Common myeloid progenitor, CD34-positive (primary cell): ENCODE results near the gene CFAP74.
"Not testable (repeated sequence)": the region's sequence is repeated elsewhere in the genome, so short reads cannot be mapped to it uniquely, and the experiment has no call there.

Experiments
- CTCF ChIA-PET: fragments of 350-600 bp; sonication (Branson Sonifier 250); formaldehyde crosslinking; loops from one replicate; lab custom pipeline; 2021; ENCODE audit warnings: antibody characterized with exemption; lab: Charles Lee
- POLR2A ChIA-PET: fragments of 350-600 bp; sonication (Branson Sonifier 250); formaldehyde crosslinking; loops from one replicate; lab custom pipeline; 2021; ENCODE audit warnings: antibody characterized with exemption; lab: Charles Lee
- DNase-seq, 3 donors: peaks; one replicate each; pipeline versions ENCODE4 v3.0.0 to v3.0.0-alpha.2; 2013
- H3K27ac ChIP-seq, 2 experiments: 1 replicate in 1 of 2; 2 replicates in 1 of 2; pipeline ENCODE4 v1.7.0; 2013; ENCODE audit warnings: inconsistent platforms in 2 of 2, low read length in 2 of 2, mild to moderate bottlenecking in 2 of 2, low read depth in 1 of 2, moderate library complexity in 1 of 2; ENCODE audit not compliant: severe bottlenecking in 2 of 2, insufficient read depth in 1 of 2, poor library complexity in 1 of 2
- H3K27me3 ChIP-seq, 5 experiments: replicated peaks in 2 of 5; 1 replicate in 3 of 5; 2 replicates in 2 of 5; pipeline versions ENCODE4 v1.6.1 to v1.7.0; 2013; ENCODE audit warnings: low read length in 4 of 5, mild to moderate bottlenecking in 2 of 5, moderate library complexity in 2 of 5, inconsistent platforms in 1 of 5; ENCODE audit not compliant: insufficient read depth in 5 of 5, control insufficient read depth in 4 of 5
- H3K36me3 ChIP-seq, 4 experiments: 1 replicate in 2 of 4; 2 replicates in 2 of 4; pipeline versions ENCODE4 v1.6.1 to v1.7.0; 2013; ENCODE audit warnings: low read length in 3 of 4, control low read depth in 1 of 4, mild to moderate bottlenecking in 1 of 4; ENCODE audit not compliant: control insufficient read depth in 4 of 4, insufficient read depth in 4 of 4
- H3K4me1 ChIP-seq, 4 experiments: 1 replicate in 3 of 4; 2 replicates in 1 of 4; pipeline versions ENCODE4 v1.6.1 to v1.7.1; 2013; ENCODE audit warnings: low read length in 3 of 4, mild to moderate bottlenecking in 3 of 4, control low read depth in 1 of 4, inconsistent platforms in 1 of 4, moderate library complexity in 1 of 4; ENCODE audit not compliant: control insufficient read depth in 4 of 4, insufficient read depth in 4 of 4; ENCODE audit errors: control extremely low read depth in 1 of 4
- H3K4me3 ChIP-seq, 7 experiments: 1 replicate in 4 of 7; 2 replicates in 3 of 7; pipeline versions ENCODE4 v1.5.1 to v1.7.0; 2013; ENCODE audit warnings: mild to moderate bottlenecking in 7 of 7, low read length in 6 of 7, moderate library complexity in 6 of 7, inconsistent platforms in 2 of 7, low read depth in 2 of 7, control low read depth in 1 of 7; ENCODE audit not compliant: insufficient read depth in 4 of 7, control insufficient read depth in 1 of 7; ENCODE audit errors: extremely low read depth in 1 of 7
- H3K9me3 ChIP-seq, 5 experiments: 1 replicate in 4 of 5; 2 replicates in 1 of 5; pipeline versions ENCODE4 v1.6.1 to v1.7.1; 2013; ENCODE audit warnings: low read length in 4 of 5, mild to moderate bottlenecking in 2 of 5, inconsistent platforms in 1 of 5, low read depth in 1 of 5, moderate library complexity in 1 of 5; ENCODE audit not compliant: control insufficient read depth in 4 of 5, insufficient read depth in 2 of 5; ENCODE audit errors: control extremely low read depth in 1 of 5
- WGBS: methylation state at CpG from one replicate; pipeline ENCODE4 v1.1.5; 2013; ENCODE audit not compliant: insufficient coverage; 5-methylcytosine and 5-hydroxymethylcytosine counted together

CFAP74 gene

DNA sequence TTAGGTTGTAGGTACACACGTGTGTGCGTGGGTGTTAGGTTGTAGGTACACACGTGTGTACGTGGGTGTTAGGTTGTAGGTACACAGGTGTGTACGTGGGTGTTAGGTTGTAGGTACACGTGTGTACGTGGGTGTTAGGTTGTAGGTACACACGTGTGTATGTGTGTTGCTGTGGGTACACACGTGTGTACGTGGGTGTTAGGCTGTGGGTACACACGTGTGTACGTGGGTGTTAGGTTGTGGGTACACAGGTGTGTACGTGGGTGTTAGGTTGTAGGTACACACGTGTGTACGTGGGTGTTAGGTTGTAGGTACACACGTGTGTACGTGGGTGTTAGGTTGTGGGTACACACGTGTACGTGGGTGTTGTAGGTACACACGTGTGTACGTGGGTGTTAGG lies 68.7 kb downstream of the CFAP74 start:
- H3K36me3 ChIP-seq, H3K27ac ChIP-seq, H3K4me1 ChIP-seq, POLR2A ChIA-PET, DNase-seq, H3K27me3 ChIP-seq, CTCF ChIA-PET, H3K4me3 ChIP-seq, H3K9me3 ChIP-seq: not testable (repeated sequence)
- WGBS, result 97% methylated on average over 16 of the region's 21 CpGs

GRCh38 chr1:1929639-1930545 lies 73.7 kb downstream of the CFAP74 start:
- ChIA-PET POLR2A (interaction anchor here (0.6 kb wide), 1 partner anchor 131 kb away, joined by 3 read pairs; no protein-coding TSS in a partner anchor), CTCF (interaction anchor here (1.9 to 2.0 kb wide), 2 partner anchors 11 to 13 kb away, joined by 6 to 7 read pairs; no protein-coding TSS in a partner anchor)
- peaks cover 0 to 3% (median 0%) of the 10 kb centered on the region in 5 experiments for H3K27me3 ChIP-seq
- H3K27ac ChIP-seq, result no peak overlapping the region
- H3K9me3 ChIP-seq, result peaks cover 0 to 5% (median 0%) of the 10 kb centered on the region in 5 experiments
- H3K4me1 ChIP-seq, result no peaks in the 10 kb centered on the region
- no peak for DNase-seq
- H3K4me3 ChIP-seq, result no peak overlapping the region
- no peaks in the 10 kb centered on the region for H3K36me3 ChIP-seq
- WGBS, result 92% methylated on average over 26 of the region's 38 CpGs

DNA sequence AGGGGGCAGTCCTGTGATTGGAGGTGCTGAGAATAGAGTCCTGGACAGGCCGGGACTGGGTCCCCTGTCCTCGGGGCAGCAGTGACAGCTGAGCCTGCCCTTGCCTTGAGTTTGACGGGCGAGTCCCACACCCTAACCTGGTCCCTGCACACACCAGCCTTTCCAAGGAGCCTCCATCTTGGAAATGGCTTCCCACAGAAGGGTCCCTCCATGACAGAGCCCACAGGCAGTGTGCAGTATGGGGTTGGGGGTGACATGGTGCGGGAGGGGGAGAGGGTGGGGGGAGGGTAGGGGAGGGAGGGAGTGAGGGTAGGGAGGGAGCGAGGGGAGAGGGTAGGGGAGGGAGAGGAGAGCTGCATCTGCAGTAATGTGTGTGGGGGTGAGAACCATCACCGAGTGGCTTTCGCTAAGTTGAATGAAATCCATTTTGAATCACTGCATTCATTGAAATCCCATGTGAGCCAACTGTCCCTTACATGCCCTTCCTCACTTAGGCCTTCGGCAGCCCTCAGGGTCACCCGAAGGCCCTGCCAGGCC lies 74.4 kb downstream of the CFAP74 start:
- WGBS, result 82% methylated on average over 5 of the region's 10 CpGs
- DNase-seq, result no peak
- no peaks in the 10 kb centered on the region for H3K36me3 ChIP-seq
- no peak overlapping the region for H3K4me3 ChIP-seq
- CTCF ChIA-PET, result no interaction called here
- H3K27ac ChIP-seq, result no peak overlapping the region
- POLR2A ChIA-PET, result no interaction called here
- H3K27me3 ChIP-seq, result peaks cover 0 to 3% (median 0%) of the 10 kb centered on the region in 5 experiments
- H3K9me3 ChIP-seq, result peaks cover 0 to 2% (median 0%) of the 10 kb centered on the region in 5 experiments
- H3K4me1 ChIP-seq, result no peaks in the 10 kb centered on the region

- H3K27me3 ChIP-seq, result peaks cover 0 to 3% (median 0%) of the 10 kb centered on the region in 5 experiments
- WGBS, result 84% methylated on average over 29 of the region's 34 CpGs
- ChIA-PET POLR2A (no interaction called here), CTCF (no interaction called here)
- H3K4me3 ChIP-seq, result no peak overlapping the region
- H3K27ac ChIP-seq, result no peak overlapping the region
- no peaks in the 10 kb centered on the region for H3K36me3 ChIP-seq
- no peak for DNase-seq
- H3K4me1 ChIP-seq, result no peaks in the 10 kb centered on the region
- H3K9me3 ChIP-seq, result no peaks in the 10 kb centered on the region
Measured at GRCh38 chr1:1928231-1929101, 75.1 kb downstream of the CFAP74 start.

DNA sequence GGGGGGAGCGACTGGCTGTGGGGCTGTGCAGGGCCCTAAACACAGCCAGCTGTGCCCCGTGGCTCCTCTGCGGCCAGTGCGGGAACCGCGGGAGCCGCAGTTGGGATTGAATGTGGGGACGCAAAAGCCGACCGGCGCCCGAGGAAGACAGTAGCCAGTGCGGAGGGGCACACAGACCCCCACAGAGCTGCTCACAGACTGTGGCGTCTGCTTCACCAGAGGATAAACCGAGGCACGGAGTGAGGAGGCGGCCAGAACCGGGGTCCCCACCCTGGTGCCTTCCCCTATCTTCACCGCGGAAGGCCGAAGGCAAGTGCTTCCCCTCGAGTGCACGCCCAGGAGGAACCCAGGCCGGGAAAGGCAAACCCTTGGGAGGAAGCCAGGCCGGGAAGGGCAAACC lies 75.8 kb downstream of the CFAP74 start:
- CTCF ChIA-PET, result no interaction called here
- no peaks in the 10 kb centered on the region for H3K9me3 ChIP-seq

GRCh38 chr1:1926886-1927660 lies 76.5 kb downstream of the CFAP74 start:
- Histone ChIP-seq H3K9me3 (no peaks in the 10 kb centered on the region), H3K36me3 (no peaks in the 10 kb centered on the region), H3K4me3 (no peak overlapping the region), H3K4me1 (no peaks in the 10 kb centered on the region), H3K27me3 (peaks cover 0 to 3% (median 0%) of the 10 kb centered on the region in 5 experiments), H3K27ac (no peak overlapping the region)
- WGBS, result 91% methylated on average over 17 of the region's 21 CpGs
- POLR2A ChIA-PET, result no interaction called here
- DNase-seq, result no peak
- CTCF ChIA-PET, result no interaction called here

More for the DNA sequence above, 75.8 kb downstream of the CFAP74 start:
- Histone ChIP-seq H3K27ac (no peak overlapping the region), H3K27me3 (peaks cover 0 to 3% (median 0%) of the 10 kb centered on the region in 5 experiments), H3K36me3 (no peaks in the 10 kb centered on the region), H3K4me3 (no peak overlapping the region), H3K4me1 (no peaks in the 10 kb centered on the region)
- POLR2A ChIA-PET, result no interaction called here
- DNase-seq, result no peak
- 96% methylated on average over 18 of the region's 25 CpGs for WGBS
